Natural killer cell (primary cell): Measurements from ENCODE around the gene ZDHHC13. TPM values are rescaled to one million over a fixed set of nuclear protein-coding genes. Genes with fewer than 3 reads are reported as not detected.

Source experiments
- ATAC-seq, 3 donors: fragments of 150-1000 bp in 2 of 3; fragments of 200-7000 bp in 1 of 3; cut with Tn5 transposase; 1 replicate in 1 of 3; 2 replicates in 2 of 3; pipeline ENCODE4 v1.10.0; 2021; ENCODE audit warnings: mild to moderate bottlenecking in 2 of 3, moderate library complexity in 2 of 3
- DNase-seq, 2 donors: peaks; one replicate each; pipeline versions ENCODE4 v3.0.0 to v3.0.0-alpha.2; 2013 to 2021; ENCODE audit warnings: mixed read lengths in 1 of 2
- H3K27ac ChIP-seq: one replicate; pipeline ENCODE4 v1.5.1; 2013; ENCODE audit warnings: mild to moderate bottlenecking, low read length
- H3K27me3 ChIP-seq: one replicate; pipeline ENCODE4 v1.6.1; 2013; ENCODE audit warnings: low read length; ENCODE audit not compliant: control insufficient read depth, insufficient read depth
- H3K36me3 ChIP-seq: one replicate; pipeline ENCODE4 v1.6.1; 2013; ENCODE audit warnings: low read length; ENCODE audit not compliant: control insufficient read depth, insufficient read depth
- H3K4me1 ChIP-seq: one replicate; pipeline ENCODE4 v1.6.1; 2013; ENCODE audit warnings: low read length; ENCODE audit not compliant: control insufficient read depth, insufficient read depth
- H3K4me3 ChIP-seq: one replicate; pipeline ENCODE4 v1.5.1; 2013; ENCODE audit warnings: low read length
- H3K9me3 ChIP-seq: one replicate; pipeline ENCODE4 v1.6.1; 2013; ENCODE audit warnings: low read length; ENCODE audit not compliant: control insufficient read depth, insufficient read depth
- H3K27ac Mint-ChIP-seq, 2 donors: one replicate each; pipeline ENCODE4 v1.8.0; 2022; ENCODE audit warnings: mild to moderate bottlenecking in 2 of 2, mixed read lengths in 2 of 2, moderate library complexity in 1 of 2
- H3K27me3 Mint-ChIP-seq, 2 donors: one replicate each; pipeline ENCODE4 v1.8.0; 2022; ENCODE audit warnings: low read depth in 2 of 2, mixed read lengths in 2 of 2
- H3K36me3 Mint-ChIP-seq: one replicate; pipeline ENCODE4 v1.8.0; 2022; ENCODE audit warnings: mixed read lengths
- H3K4me1 Mint-ChIP-seq, 2 donors: one replicate each; pipeline ENCODE4 v1.8.0; 2022; ENCODE audit warnings: mixed read lengths in 2 of 2
- H3K4me3 Mint-ChIP-seq: one replicate; pipeline ENCODE4 v1.8.0; 2022; ENCODE audit warnings: mild to moderate bottlenecking, moderate library complexity, mixed read lengths
- H3K9me3 Mint-ChIP-seq, 2 donors: one replicate each; pipeline ENCODE4 v1.8.0; 2022; ENCODE audit warnings: mixed read lengths in 2 of 2
- WGBS: methylation state at CpG from one replicate; pipeline ENCODE4 v1.1.7; 2013; ENCODE audit warnings: missing lambda C conversion rate; ENCODE audit not compliant: insufficient coverage; 5-methylcytosine and 5-hydroxymethylcytosine counted together
- intact Hi-C: fragments of 100-400 bp; cut with micrococcal nuclease; formaldehyde crosslinking; loops from one replicate; pipeline ENCODE4 v1.14.2; 2022
- total RNA-seq, 4 donors: library from RNA; stranded (reverse); fragments of 120-200 nt in 1 of 4; gene quantifications; one replicate each; pipeline versions ENCODE4 v1.2.3 to v1.2.4, GENCODE V29; 2013 to 2022
- TF ChIP-seq, protein P1 (sequence below): fragments of 200-600 bp; IDR thresholded peaks from one replicate; pipeline ENCODE4 v1.8.0; 2022; ENCODE audit warnings: antibody characterized with exemption

ZDHHC13 gene
- total RNA-seq, result 10 to 100 TPM; 13.3 to 17.4 (median 13.5) TPM
- 24.2 TPM for total RNA-seq (2013)

- Histone ChIP-seq H3K4me1 (peaks cover 12% of the 10 kb centered on the region), H3K9me3 (no peaks in the 10 kb centered on the region), H3K36me3 (no peaks in the 10 kb centered on the region), H3K4me3 (peak within 1 kb of the TSS; percentile 90), H3K27ac (peak within 1 kb of the TSS; percentile 54), H3K27me3 (no peaks in the 10 kb centered on the region)
- peak within 1 kb of the TSS; percentile 77 to 95 for H3K27ac Mint-ChIP-seq
- ATAC-seq, result peak; percentile 97 to 98 (median 98)
- TF ChIP-seq, protein P1, sequence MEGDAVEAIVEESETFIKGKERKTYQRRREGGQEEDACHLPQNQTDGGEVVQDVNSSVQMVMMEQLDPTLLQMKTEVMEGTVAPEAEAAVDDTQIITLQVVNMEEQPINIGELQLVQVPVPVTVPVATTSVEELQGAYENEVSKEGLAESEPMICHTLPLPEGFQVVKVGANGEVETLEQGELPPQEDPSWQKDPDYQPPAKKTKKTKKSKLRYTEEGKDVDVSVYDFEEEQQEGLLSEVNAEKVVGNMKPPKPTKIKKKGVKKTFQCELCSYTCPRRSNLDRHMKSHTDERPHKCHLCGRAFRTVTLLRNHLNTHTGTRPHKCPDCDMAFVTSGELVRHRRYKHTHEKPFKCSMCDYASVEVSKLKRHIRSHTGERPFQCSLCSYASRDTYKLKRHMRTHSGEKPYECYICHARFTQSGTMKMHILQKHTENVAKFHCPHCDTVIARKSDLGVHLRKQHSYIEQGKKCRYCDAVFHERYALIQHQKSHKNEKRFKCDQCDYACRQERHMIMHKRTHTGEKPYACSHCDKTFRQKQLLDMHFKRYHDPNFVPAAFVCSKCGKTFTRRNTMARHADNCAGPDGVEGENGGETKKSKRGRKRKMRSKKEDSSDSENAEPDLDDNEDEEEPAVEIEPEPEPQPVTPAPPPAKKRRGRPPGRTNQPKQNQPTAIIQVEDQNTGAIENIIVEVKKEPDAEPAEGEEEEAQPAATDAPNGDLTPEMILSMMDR, result no peak
- H3K36me3 Mint-ChIP-seq, result no peaks in the 10 kb centered on the region
- DNase-seq, result peak; percentile 88 to 95
- H3K27me3 Mint-ChIP-seq, result peaks cover 0 to 2% of the 10 kb centered on the region in 2 donors
- WGBS, result 2% methylated on average over 60 of the region's 61 CpGs
- H3K9me3 Mint-ChIP-seq, result no peaks in the 10 kb centered on the region
- H3K4me3 Mint-ChIP-seq, result peak within 1 kb of the TSS; percentile 95
- intact Hi-C loops, result no loop called here
- H3K4me1 Mint-ChIP-seq, result peaks cover 51 to 57% of the 10 kb centered on the region in 2 donors
Measured at GRCh38 chr11:19116971-19117759, at the start of gene ZDHHC13. ZDHHC13 (plus strand) TSS chr11:19117168; CDS start chr11:19117250, 82 bp downstream.

GRCh38 chr11:19071255-19071654 is 45.7 kb upstream of the ZDHHC13 start:
- TF ChIP-seq, protein P1, result peak; percentile 96
- Mint-ChIP-seq H3K36me3 (peaks cover 13% of the 10 kb centered on the region), H3K27me3 (peaks cover 22% of the 10 kb centered on the region in 2 donors), H3K4me3 (no peak overlapping the region), H3K4me1 (peaks cover 0 to 6% of the 10 kb centered on the region in 2 donors), H3K27ac (no peak overlapping the region), H3K9me3 (peaks cover 0 to 8% of the 10 kb centered on the region in 2 donors)
- peaks cover 3% of the 10 kb centered on the region for H3K27me3 ChIP-seq
- ATAC-seq, result peak; percentile 83 to 100 (median 99)
- H3K9me3 ChIP-seq, result no peaks in the 10 kb centered on the region
- WGBS, result 8% methylated on average over 10 of the region's 11 CpGs
- peaks cover 5% of the 10 kb centered on the region for H3K4me1 ChIP-seq
- no peak overlapping the region for H3K4me3 ChIP-seq
- peak in 1 of 2 donors; percentile 82 for DNase-seq
- no peak overlapping the region for H3K27ac ChIP-seq
- intact Hi-C loops, result no loop called here
- no peaks in the 10 kb centered on the region for H3K36me3 ChIP-seq

GRCh38 chr11:19072464-19072863 is 44.5 kb upstream of the ZDHHC13 start:
- DNase-seq, result no peak
- Histone ChIP-seq H3K36me3 (no peaks in the 10 kb centered on the region), H3K27ac (no peak overlapping the region), H3K4me1 (peaks cover 5% of the 10 kb centered on the region), H3K27me3 (peaks cover 5% of the 10 kb centered on the region), H3K4me3 (no peak overlapping the region), H3K9me3 (no peaks in the 10 kb centered on the region)
- H3K36me3 Mint-ChIP-seq, result peaks cover 13% of the 10 kb centered on the region
- peaks cover 8 to 11% of the 10 kb centered on the region in 2 donors for H3K4me1 Mint-ChIP-seq
- H3K27ac Mint-ChIP-seq, result no peak overlapping the region
- peaks cover 18 to 22% of the 10 kb centered on the region in 2 donors for H3K27me3 Mint-ChIP-seq
- intact Hi-C loops, result no loop called here
- WGBS, result 91% methylated on average over 5 of the region's 5 CpGs
- ATAC-seq, result no peak
- peaks cover 0 to 8% of the 10 kb centered on the region in 2 donors for H3K9me3 Mint-ChIP-seq
- TF ChIP-seq, protein P1, result no peak
- H3K4me3 Mint-ChIP-seq, result no peak overlapping the region
